Heart left ventricle (tissue), 16 donors: ENCODE results near the gene GNA14. TPM values are rescaled to one million over a fixed set of nuclear protein-coding genes. Genes with fewer than 3 reads are reported as not detected.

Experiments used
- ATAC-seq, 4 donors: fragments of 200-7000 bp; cut with Tn5 transposase; one replicate each; pipeline ENCODE4 v1.9.1; 2020 to 2022; ENCODE audit warnings: moderate library complexity in 4 of 4, mild to moderate bottlenecking in 3 of 4, moderate number of reproducible peaks in 1 of 4
- DNase-seq, 5 donors: peaks; one replicate each; pipeline ENCODE4 v3.0.0-alpha.2; 2020
- H3K27ac ChIP-seq, 12 donors: fragments of 200-600 bp; sonication (generic) in 4 of 12; one replicate each; pipeline versions ENCODE4 v1.5.0 to v1.8.0; 2016 to 2022; ENCODE audit warnings: mild to moderate bottlenecking in 2 of 12
- H3K27me3 ChIP-seq, 9 donors: fragments of 200-600 bp; sonication (generic) in 2 of 9; one replicate each; pipeline versions ENCODE4 v1.5.1 to v1.8.0; 2016 to 2022; ENCODE audit warnings: mild to moderate bottlenecking in 3 of 9
- H3K36me3 ChIP-seq, 9 donors: fragments of 200-600 bp; sonication (generic) in 2 of 9; one replicate each; pipeline versions ENCODE4 v1.5.0 to v1.8.0; 2018 to 2022; ENCODE audit warnings: mild to moderate bottlenecking in 2 of 9
- H3K4me1 ChIP-seq, 12 donors: fragments of 200-600 bp; sonication (generic) in 4 of 12; one replicate each; pipeline versions ENCODE4 v1.5.0 to v1.8.0; 2016 to 2022; ENCODE audit warnings: mild to moderate bottlenecking in 3 of 12
- H3K4me3 ChIP-seq, 12 donors: fragments of 200-600 bp; sonication (generic) in 4 of 12; one replicate each; pipeline versions ENCODE4 v1.5.0 to v1.8.0; 2017 to 2022; ENCODE audit warnings: mild to moderate bottlenecking in 9 of 12, moderate library complexity in 4 of 12
- H3K9me3 ChIP-seq, 12 donors: fragments of 200-600 bp; sonication (generic) in 4 of 12; one replicate each; pipeline versions ENCODE4 v1.5.0 to v1.8.0; 2016 to 2022; ENCODE audit warnings: mild to moderate bottlenecking in 1 of 12
- CTCF ChIP-seq, 12 donors: fragments of 200-600 bp; sonication (generic) in 4 of 12; IDR thresholded peaks; one replicate each; pipeline versions ENCODE4 v1.5.0 to v1.8.0; 2018 to 2022; ENCODE audit warnings: antibody characterized with exemption in 12 of 12, mild to moderate bottlenecking in 5 of 12
- POLR2A ChIP-seq, 2 donors: fragments of 450-650 bp; IDR thresholded peaks; one replicate each; pipeline ENCODE4 v1.6.1; 2017; ENCODE audit warnings: antibody characterized with exemption in 2 of 2, mild to moderate bottlenecking in 2 of 2, moderate library complexity in 2 of 2
- WGBS, 4 donors: extraction: QIAGEN DNeasy Blood & Tissue Kit in 2 of 4; methylation state at CpG; one replicate each; pipeline versions ENCODE4 v1.1.5 to v1.1.7; 2013 to 2018; 5-methylcytosine and 5-hydroxymethylcytosine counted together
- intact Hi-C, 10 donors: fragments of 100-400 bp; cut with DNase I; formaldehyde crosslinking; loops; one replicate each; pipeline versions ENCODE4 v1.11.1 to v1.14.2; 2022
- polyA plus RNA-seq, 2 donors: library from polyadenylated mRNA; stranded (reverse); fragments of 200-250 nt; gene quantifications; one replicate each; pipeline ENCODE4 v1.2.3, GENCODE V29; 2013
- total RNA-seq, 9 donors: library from RNA; depleted of rRNA in 2 of 9; stranded (reverse); fragments of >200 nt in 2 of 9; fragmentation: NEBNext Ultra II Directional in 3 of 9; extraction: Animal tissue kit (Norgen Biotek cat#: 25700) in 3 of 9; gene quantifications; one replicate each; pipeline versions ENCODE4 v1.1.0 to v1.2.4, GENCODE V29; 2016 to 2023
- donor health status: ischemic (EF 13 %, LVEDD 7.1; RV severe dilation, severe dysfunction).
- donor health status: healthy with polysubstance abuse.
- donor health status: DM: no; HTN: yes; CAD: no.
- donor health status: DM: no; HTN: no; CAD: no.
- donor health status: ischemic (EF 25% LVEDD 6.9; RV normal size, moderate dysfunction).
- donor health status: ischemic (EF 25% LVEDD 5.7; RV mildly dilated, moderate dysfunction).
- donor health status: healthy.
- donor health status: DM: yes; HTN: yes; CAD: no.
- donor health status: ischemic (EF 35%, LVEDD 5.7; RV mildly dilated, moderate dysfunction).
- donor health status: nonischemic (EF 11% LVEDD 7.7; RV severe dilation, severe dysfunction).
- donor health status: DM: yes; HTN: yes; CAD: no.
- donor health status: PGD.
- donor health status: ischemic (EF 29% LVEDD 5.4; RV normal size, mild dysfunction).
- donor health status: nonischemic (EF 23%, LVEDD 6.1; RV moderate dilation, normal function).

The GNA14 gene
- total and polyA plus RNA-seq, 11 donors = 0.38 to 6.5 (median 1.3) TPM

GRCh38 chr9:77588271-77588937, 59.7 kb downstream of the GNA14 start:
- Histone ChIP-seq H3K9me3 (no peaks in the 10 kb centered on the region), H3K36me3 (no peaks in the 10 kb centered on the region), H3K4me1 (peaks cover 0 to 16% (median 2%) of the 10 kb centered on the region in 12 donors), H3K4me3 (no peak overlapping the region), H3K27me3 (no peaks in the 10 kb centered on the region), H3K27ac (peak overlapping the region in 2 of 12 donors; percentile 18 to 58)
- DNase-seq (no peak), ATAC-seq (peak in 3 of 4 donors; percentile 48 to 88 (median 54))
- TF ChIP-seq POLR2A (IDR thresholded peaks at IDR 0.05) (no peak), CTCF (IDR thresholded peaks at IDR 0.05) (no peak)
- intact Hi-C loops = no loop called here
- 30 to 44% (median 39%) methylated on average over 2 of the region's 2 CpGs for WGBS, 4 donors

GRCh38 chr9:77587851-77588250, 60.3 kb downstream of the GNA14 start:
- peaks cover 0 to 18% (median 2%) of the 10 kb centered on the region in 12 donors for H3K4me1 ChIP-seq
- TF ChIP-seq POLR2A (IDR thresholded peaks at IDR 0.05) (no peak), CTCF (IDR thresholded peaks at IDR 0.05) (no peak)
- intact Hi-C loops = no loop called here
- no peaks in the 10 kb centered on the region for H3K27me3 ChIP-seq
- no peak overlapping the region for H3K4me3 ChIP-seq
- WGBS, 4 donors = 45 to 56% (median 47%) methylated on average over 2 of the region's 2 CpGs
- DNase-seq = no peak
- H3K36me3 ChIP-seq = no peaks in the 10 kb centered on the region
- peak overlapping the region in 2 of 12 donors; percentile 18 to 58 for H3K27ac ChIP-seq
- H3K9me3 ChIP-seq = no peaks in the 10 kb centered on the region
- peak in 1 of 4 donors; percentile 10 for ATAC-seq

GRCh38 chr9:77587042-77587441, 61.1 kb downstream of the GNA14 start:
- no peak overlapping the region for H3K4me3 ChIP-seq
- H3K27me3 ChIP-seq = no peaks in the 10 kb centered on the region
- DNase-seq = no peak
- no peak for ATAC-seq
- intact Hi-C loops = no loop called here
- H3K4me1 ChIP-seq = peaks cover 0 to 24% (median 4%) of the 10 kb centered on the region in 12 donors
- TF ChIP-seq CTCF (IDR thresholded peaks at IDR 0.05) (no peak), POLR2A (IDR thresholded peaks at IDR 0.05) (no peak)
- no peak overlapping the region for H3K27ac ChIP-seq
- H3K36me3 ChIP-seq = no peaks in the 10 kb centered on the region
- no peaks in the 10 kb centered on the region for H3K9me3 ChIP-seq

- Histone ChIP-seq H3K36me3 (no peaks in the 10 kb centered on the region), H3K27ac (no peak overlapping the region), H3K9me3 (no peaks in the 10 kb centered on the region), H3K4me3 (no peak overlapping the region), H3K27me3 (no peaks in the 10 kb centered on the region), H3K4me1 (peaks cover 0 to 24% (median 4%) of the 10 kb centered on the region in 12 donors)
- TF ChIP-seq CTCF (IDR thresholded peaks at IDR 0.05) (no peak), POLR2A (IDR thresholded peaks at IDR 0.05) (no peak)
- 93 to 96% (median 94%) methylated on average over 12 of the region's 12 CpGs for WGBS, 4 donors
- DNase-seq = no peak
- ATAC-seq = no peak
- intact Hi-C loops = no loop called here
These were observed 61.5 kb downstream of the GNA14 start for GRCh38 chr9:77586591-77586990.
